G401.6 (cell line): Measurements from ENCODE around the gene PHIP.
"Not testable (repeated sequence)": the region's sequence is repeated elsewhere in the genome, so short reads cannot be mapped to it uniquely, and the experiment has no call there.

Source experiments
- FAIRE-seq: peaks from 2 replicates; lab custom pipeline; 2012; peaks lifted over from hg19 to GRCh38; lab: Jason Lieb, UNC

Gene PHIP

GRCh38 chr6:78921168-78921567, 156.9 kb downstream of the PHIP start:
- not testable (repeated sequence) for FAIRE-seq

GRCh38 chr6:78917788-78918187, 160.3 kb downstream of the PHIP start:
- no peak for FAIRE-seq

GRCh38 chr6:78916411-78916810, 161.6 kb downstream of the PHIP start:
- no peak for FAIRE-seq

- no peak for FAIRE-seq
These were observed 166.7 kb downstream of the PHIP start for GRCh38 chr6:78911218-78911940.

GRCh38 chr6:78910591-78911171, 167.4 kb downstream of the PHIP start:
- no peak for FAIRE-seq

- FAIRE-seq: no peak
These were observed 168.0 kb downstream of the PHIP start for GRCh38 chr6:78910010-78910409.

- FAIRE-seq: no peak
These were observed 168.7 kb downstream of the PHIP start for GRCh38 chr6:78909391-78909790.

- no peak for FAIRE-seq
These were observed 169.4 kb downstream of the PHIP start for GRCh38 chr6:78908621-78909020.

- peak; percentile 41 for FAIRE-seq
These were observed 181.8 kb downstream of the PHIP start for GRCh38 chr6:78896227-78896626.

GRCh38 chr6:78889901-78890300, 188.2 kb downstream of the PHIP start:
- FAIRE-seq: not testable (repeated sequence)
